H9 (cell line): ENCODE results near the gene NARS2. TPM values are rescaled to one million over a fixed set of nuclear protein-coding genes. Genes with fewer than 3 reads are reported as not detected.

Experiments used
- DNase-seq: peaks from one replicate; pipeline ENCODE4 v3.0.0-alpha.2; 2017
- H2AFZ ChIP-seq: one replicate; pipeline ENCODE4 v1.6.1; 2013; ENCODE audit warnings: mild to moderate bottlenecking, low read length, control low read depth, moderate library complexity
- H2AK5ac ChIP-seq: 2 replicates; pipeline ENCODE4 v1.6.1; 2013; ENCODE audit warnings: low read length, control low read depth, mixed read lengths; ENCODE audit not compliant: insufficient read length
- H2BK120ac ChIP-seq: one replicate; pipeline ENCODE4 v1.6.1; 2013; ENCODE audit warnings: low read depth, mild to moderate bottlenecking, low read length, control low read depth, inconsistent platforms; ENCODE audit not compliant: poor library complexity, severe bottlenecking
- H2BK12ac ChIP-seq: 2 replicates; pipeline ENCODE4 v1.6.1; 2013; ENCODE audit warnings: low read length, control low read depth, mixed read lengths, low read depth; ENCODE audit not compliant: insufficient read length
- H2BK15ac ChIP-seq: 2 replicates; pipeline ENCODE4 v1.6.1; 2013; ENCODE audit warnings: low read depth, low read length, control low read depth
- H2BK20ac ChIP-seq: one replicate; pipeline ENCODE4 v1.6.1; 2013; ENCODE audit warnings: low read depth, mild to moderate bottlenecking, low read length, control low read depth, inconsistent platforms; ENCODE audit not compliant: poor library complexity, severe bottlenecking
- H2BK5ac ChIP-seq: 2 replicates; pipeline ENCODE4 v1.6.1; 2013; ENCODE audit warnings: low read length, control low read depth, mixed read lengths; ENCODE audit not compliant: insufficient read length
- H3K14ac ChIP-seq: 2 replicates; pipeline ENCODE4 v1.6.1; 2013; ENCODE audit warnings: low read length, control low read depth; ENCODE audit not compliant: insufficient read depth
- H3K18ac ChIP-seq: 2 replicates; pipeline ENCODE4 v1.6.1; 2013; ENCODE audit warnings: low read depth, mild to moderate bottlenecking, mixed read lengths, low read length, control low read depth; ENCODE audit not compliant: insufficient read length
- H3K23ac ChIP-seq: 2 replicates; pipeline ENCODE4 v1.6.1; 2013; ENCODE audit warnings: low read length, control low read depth, mixed read lengths, low read depth; ENCODE audit not compliant: insufficient read length
- H3K23me2 ChIP-seq: 2 replicates; pipeline ENCODE4 v1.6.1; 2013; ENCODE audit warnings: low read depth, mild to moderate bottlenecking, mixed read lengths, low read length, control low read depth; ENCODE audit not compliant: insufficient read length, poor library complexity, severe bottlenecking
- H3K27ac ChIP-seq: 2 replicates; pipeline ENCODE4 v1.5.1; 2013; ENCODE audit warnings: low read length, control low read depth, mixed read lengths, low read depth; ENCODE audit not compliant: insufficient read length
- H3K27me3 ChIP-seq: 2 replicates; pipeline ENCODE4 v1.6.1; 2013; ENCODE audit warnings: low read length, control low read depth, inconsistent platforms; ENCODE audit not compliant: insufficient read depth
- H3K4ac ChIP-seq: 2 replicates; pipeline ENCODE4 v1.6.1; 2013; ENCODE audit warnings: low read depth, mild to moderate bottlenecking, control low read depth, inconsistent platforms, low read length, moderate library complexity
- H3K4me1 ChIP-seq: 2 replicates; pipeline ENCODE4 v1.6.1; 2013; ENCODE audit warnings: low read length, control low read depth, inconsistent platforms; ENCODE audit not compliant: insufficient read depth
- H3K4me2 ChIP-seq: 2 replicates; pipeline ENCODE4 v1.6.1; 2013; ENCODE audit warnings: low read length, control low read depth, mixed read lengths; ENCODE audit not compliant: insufficient read length, insufficient read depth
- H3K56ac ChIP-seq: 2 replicates; pipeline ENCODE4 v1.6.1; 2013; ENCODE audit warnings: low read depth, mild to moderate bottlenecking, mixed read lengths, low read length, control low read depth; ENCODE audit not compliant: insufficient read length
- H3K79me1 ChIP-seq: 2 replicates; pipeline ENCODE4 v1.6.1; 2013; ENCODE audit warnings: low read depth, mild to moderate bottlenecking, moderate library complexity, low read length, control low read depth, inconsistent platforms; ENCODE audit not compliant: insufficient read depth, poor library complexity, severe bottlenecking
- H3K79me2 ChIP-seq: 2 replicates; pipeline ENCODE4 v1.6.1; 2013; ENCODE audit warnings: low read length, control low read depth, inconsistent platforms; ENCODE audit not compliant: insufficient read depth
- H3K9ac ChIP-seq: 2 replicates; pipeline ENCODE4 v1.6.1; 2013; ENCODE audit warnings: low read length, control low read depth, mixed read lengths; ENCODE audit not compliant: insufficient read length; ENCODE audit errors: extremely low read depth
- H3K9me3 ChIP-seq: one replicate; pipeline ENCODE4 v1.6.1; 2013; ENCODE audit warnings: low read depth, low read length, inconsistent platforms; ENCODE audit not compliant: control insufficient read depth
- H3T11ph ChIP-seq: one replicate; pipeline ENCODE4 v1.6.1; 2013; ENCODE audit warnings: mild to moderate bottlenecking, low read length, control low read depth, inconsistent platforms
- H4K20me1 ChIP-seq: one replicate; pipeline ENCODE4 v1.6.1; 2013; ENCODE audit not compliant: control insufficient read depth, insufficient read length, insufficient read depth
- H4K5ac ChIP-seq: 2 replicates; pipeline ENCODE4 v1.6.1; 2013; ENCODE audit warnings: low read depth, mild to moderate bottlenecking, mixed read lengths, low read length, control low read depth; ENCODE audit not compliant: insufficient read length
- H4K8ac ChIP-seq: replicated peaks from 2 replicates; pipeline ENCODE4 v1.6.1; 2013; ENCODE audit warnings: low read length, control low read depth, mixed read lengths, low read depth; ENCODE audit not compliant: insufficient read length
- H4K91ac ChIP-seq: 2 replicates; pipeline ENCODE4 v1.6.1; 2013; ENCODE audit warnings: low read depth, mild to moderate bottlenecking, moderate library complexity, mixed read lengths, low read length, control low read depth; ENCODE audit not compliant: insufficient read length
- H3K27ac Mint-ChIP-seq, 3 experiments: 2 replicates in 2 of 3; 3 replicates in 1 of 3; pipeline ENCODE4 v1.8.0; 2020 to 2021; ENCODE audit warnings: mixed read lengths in 3 of 3, mild to moderate bottlenecking in 1 of 3, moderate library complexity in 1 of 3
- H3K27me3 Mint-ChIP-seq: 2 replicates; pipeline ENCODE4 v1.8.0; 2021; ENCODE audit warnings: low read depth, mild to moderate bottlenecking, moderate library complexity, mixed read lengths
- H3K36me3 Mint-ChIP-seq, 3 experiments: 2 replicates in 2 of 3; 3 replicates in 1 of 3; pipeline ENCODE4 v1.8.0; 2020 to 2021; ENCODE audit warnings: low read depth in 3 of 3, mixed read lengths in 3 of 3; ENCODE audit not compliant: insufficient read depth in 1 of 3
- H3K4me1 Mint-ChIP-seq, 2 experiments: 2 replicates each; pipeline ENCODE4 v1.8.0; 2020; ENCODE audit warnings: mixed read lengths in 2 of 2
- H3K4me3 Mint-ChIP-seq, 2 experiments: 2 replicates in 1 of 2; 3 replicates in 1 of 2; pipeline ENCODE4 v1.8.0; 2020 to 2021; ENCODE audit warnings: mild to moderate bottlenecking in 2 of 2, mixed read lengths in 2 of 2, moderate library complexity in 1 of 2
- H3K9me3 Mint-ChIP-seq, 2 experiments: 2 replicates in 1 of 2; 3 replicates in 1 of 2; pipeline ENCODE4 v1.8.0; 2020; ENCODE audit warnings: mild to moderate bottlenecking in 2 of 2, mixed read lengths in 2 of 2, moderate library complexity in 1 of 2
- WGBS: extraction: QIAGEN DNeasy Blood & Tissue Kit; methylation state at CpG from one replicate; pipeline ENCODE4 v1.1.7; 2013; ENCODE audit warnings: missing lambda C conversion rate, low lambda C conversion rate, mixed read lengths; ENCODE audit not compliant: insufficient read length; ENCODE audit errors: extremely low coverage; 5-methylcytosine and 5-hydroxymethylcytosine counted together
- total RNA-seq: library from RNA; stranded (reverse); gene quantifications from 2 replicates; pipeline ENCODE4 v1.2.1, GENCODE V29; 2021
- TF ChIP-seq, protein P1 (sequence below): fragments of 200-600 bp; sonication (generic); conservative IDR thresholded peaks from 3 replicates; pipeline ENCODE4 v1.8.0; 2021; ENCODE audit warnings: antibody characterized with exemption, mild to moderate bottlenecking

NARS2 gene
- total RNA-seq, 1 experiment from 2014 or later = 29.7 TPM

- Mint-ChIP-seq H3K27ac (no peak overlapping the region), H3K4me3 (no peak overlapping the region), H3K27me3 (peaks cover 25% of the 10 kb centered on the region), H3K36me3 (no peaks in the 10 kb centered on the region), H3K4me1 (peaks cover 16 to 18% of the 10 kb centered on the region in 2 experiments), H3K9me3 (no peaks in the 10 kb centered on the region)
- Histone ChIP-seq H3K79me2 (no peaks in the 10 kb centered on the region), H4K20me1 (no peaks in the 10 kb centered on the region), H3K79me1 (no peaks in the 10 kb centered on the region), H4K8ac (no peak overlapping the region), H2BK12ac (no peak overlapping the region), H2AFZ (no peak overlapping the region), H2BK15ac (no peak overlapping the region), H4K91ac (no peak overlapping the region), H3K9ac (no peak overlapping the region), H3K23me2 (no peaks in the 10 kb centered on the region), H3T11ph (no peak overlapping the region), H3K4ac (no peak overlapping the region), H4K5ac (no peak overlapping the region), H3K18ac (no peak overlapping the region), H3K9me3 (no peaks in the 10 kb centered on the region), H3K4me1 (peaks cover 7% of the 10 kb centered on the region; the same call in 1 of the 2 replicates), H2AK5ac (no peak overlapping the region), H3K56ac (no peak overlapping the region), H3K14ac (no peak overlapping the region), H2BK5ac (no peak overlapping the region), H3K4me2 (no peak overlapping the region), H3K23ac (no peak overlapping the region), H2BK20ac (no peak overlapping the region), H2BK120ac (no peak overlapping the region), H3K27me3 (peaks cover 6% of the 10 kb centered on the region; the same call in 1 of the 2 replicates), H3K27ac (no peak overlapping the region)
- no peak for DNase-seq
- WGBS = no CpG with 5 or more reads among the region's 1 CpG
- TF ChIP-seq, protein P1, sequence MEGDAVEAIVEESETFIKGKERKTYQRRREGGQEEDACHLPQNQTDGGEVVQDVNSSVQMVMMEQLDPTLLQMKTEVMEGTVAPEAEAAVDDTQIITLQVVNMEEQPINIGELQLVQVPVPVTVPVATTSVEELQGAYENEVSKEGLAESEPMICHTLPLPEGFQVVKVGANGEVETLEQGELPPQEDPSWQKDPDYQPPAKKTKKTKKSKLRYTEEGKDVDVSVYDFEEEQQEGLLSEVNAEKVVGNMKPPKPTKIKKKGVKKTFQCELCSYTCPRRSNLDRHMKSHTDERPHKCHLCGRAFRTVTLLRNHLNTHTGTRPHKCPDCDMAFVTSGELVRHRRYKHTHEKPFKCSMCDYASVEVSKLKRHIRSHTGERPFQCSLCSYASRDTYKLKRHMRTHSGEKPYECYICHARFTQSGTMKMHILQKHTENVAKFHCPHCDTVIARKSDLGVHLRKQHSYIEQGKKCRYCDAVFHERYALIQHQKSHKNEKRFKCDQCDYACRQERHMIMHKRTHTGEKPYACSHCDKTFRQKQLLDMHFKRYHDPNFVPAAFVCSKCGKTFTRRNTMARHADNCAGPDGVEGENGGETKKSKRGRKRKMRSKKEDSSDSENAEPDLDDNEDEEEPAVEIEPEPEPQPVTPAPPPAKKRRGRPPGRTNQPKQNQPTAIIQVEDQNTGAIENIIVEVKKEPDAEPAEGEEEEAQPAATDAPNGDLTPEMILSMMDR = no peak
Observed at GRCh38 chr11:78398715-78399114, 175.9 kb downstream of the NARS2 start.
